Hepatic stellate cell (primary cell): Measurements from ENCODE around the gene CPLX4.

ENCODE experiments used
- DNase-seq: peaks from one replicate; pipeline ENCODE4 v3.0.0; 2011; ENCODE audit warnings: low spot score

CPLX4 gene

DNA sequence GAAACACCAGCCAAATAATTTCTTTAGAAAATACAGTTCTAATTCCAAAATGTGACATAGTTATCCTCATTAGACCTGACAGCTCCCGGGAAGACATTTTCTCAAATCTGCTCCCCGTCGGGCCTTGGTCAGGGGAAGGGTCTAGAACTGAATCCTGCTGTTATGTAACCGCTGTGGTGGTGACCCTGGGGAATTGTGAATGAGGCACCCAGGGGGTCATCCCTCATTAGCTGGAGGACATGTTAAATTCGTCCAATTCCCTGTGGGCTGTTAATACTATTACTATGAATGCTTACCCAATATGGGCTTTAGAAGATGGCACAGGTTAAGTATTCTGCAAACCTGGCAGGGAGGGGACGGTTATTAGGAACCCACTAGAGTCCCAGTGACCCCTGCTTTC is 11.8 kb downstream of the CPLX4 start:
- DNase-seq = no peak

DNA sequence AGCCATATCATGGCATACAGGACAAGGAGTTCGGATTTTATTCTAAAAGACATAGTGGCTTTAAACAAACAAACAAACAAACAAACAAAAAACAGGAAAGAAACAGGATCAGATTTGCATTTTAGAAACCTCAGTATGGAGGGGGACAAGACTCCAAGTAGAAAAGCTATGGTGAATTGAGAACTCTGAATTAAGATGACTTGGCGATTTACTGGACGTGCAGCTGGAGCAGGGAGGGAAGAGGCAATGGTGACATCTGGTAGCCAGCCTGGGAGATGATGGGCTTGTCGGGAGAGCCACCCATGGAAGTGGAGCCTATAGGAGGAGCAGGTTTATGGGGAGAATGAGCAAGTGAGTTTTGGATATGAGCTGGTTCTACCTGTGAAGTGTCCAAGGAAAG is 13.2 kb downstream of the CPLX4 start:
- no peak for DNase-seq

DNA sequence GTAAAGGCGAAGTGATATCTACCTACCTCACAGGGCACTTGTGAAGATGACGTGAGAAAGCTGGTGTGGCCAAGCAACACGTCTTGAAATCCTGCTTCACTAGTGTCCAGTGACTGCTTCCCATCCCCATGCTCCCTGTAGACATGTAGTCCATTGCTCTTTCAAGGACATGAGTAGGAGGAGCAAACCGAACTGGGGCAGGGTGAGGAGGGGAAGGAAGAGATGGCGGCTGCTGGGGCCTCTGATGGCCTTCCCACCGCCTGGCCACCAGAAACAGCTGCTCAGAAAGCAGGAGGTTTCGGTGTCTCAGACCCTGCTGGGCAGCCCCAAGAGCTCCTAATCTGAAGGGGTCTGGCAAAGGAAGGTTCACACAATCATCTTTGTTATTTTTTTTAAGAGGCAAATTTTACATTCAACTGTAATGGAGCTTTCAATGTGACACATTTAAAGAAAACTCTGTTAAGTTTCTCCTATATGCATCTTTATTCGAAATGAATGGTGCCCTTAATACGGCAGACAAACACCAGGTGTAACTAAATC is 14.7 kb downstream of the CPLX4 start:
- DNase-seq = no peak

DNA sequence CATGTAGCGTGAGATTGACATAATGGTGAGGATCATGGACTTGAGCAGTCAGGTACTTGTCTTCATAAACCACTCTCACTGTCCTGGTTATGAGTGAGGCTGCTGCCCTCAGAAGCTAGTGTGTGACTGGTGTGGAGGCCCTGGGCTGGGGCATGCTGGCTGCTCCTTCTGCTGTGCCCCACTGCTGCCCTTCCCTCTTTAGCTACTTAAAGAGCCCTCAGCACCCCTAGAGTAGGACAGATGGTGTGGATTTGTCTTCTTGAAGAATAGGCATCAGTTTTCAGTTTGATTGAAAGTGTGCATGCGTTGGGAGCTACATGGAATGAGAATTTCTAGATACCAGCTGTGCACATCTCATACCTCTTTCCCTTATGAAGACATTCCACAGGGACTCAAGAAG is 15.4 kb downstream of the CPLX4 start:
- no peak for DNase-seq

DNA sequence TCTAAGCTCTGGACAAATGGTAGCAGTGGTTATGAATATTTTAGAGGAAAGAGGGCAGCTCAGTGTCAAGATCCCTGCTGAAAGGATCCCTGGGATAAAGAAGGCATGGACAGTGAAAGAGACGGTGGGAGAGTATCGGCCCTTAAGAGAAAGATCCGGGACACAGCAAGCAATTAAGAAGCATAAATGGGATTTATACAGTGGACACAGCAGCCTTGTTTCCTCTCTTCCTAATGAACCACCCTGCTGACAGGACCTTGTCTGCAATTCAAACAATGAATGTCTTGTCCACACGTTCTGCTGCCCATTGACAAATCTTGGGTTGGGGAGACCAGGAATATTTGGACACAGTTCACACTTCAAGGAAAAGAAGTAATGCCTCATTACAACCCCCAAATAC is 16.5 kb downstream of the CPLX4 start:
- no peak for DNase-seq

DNA sequence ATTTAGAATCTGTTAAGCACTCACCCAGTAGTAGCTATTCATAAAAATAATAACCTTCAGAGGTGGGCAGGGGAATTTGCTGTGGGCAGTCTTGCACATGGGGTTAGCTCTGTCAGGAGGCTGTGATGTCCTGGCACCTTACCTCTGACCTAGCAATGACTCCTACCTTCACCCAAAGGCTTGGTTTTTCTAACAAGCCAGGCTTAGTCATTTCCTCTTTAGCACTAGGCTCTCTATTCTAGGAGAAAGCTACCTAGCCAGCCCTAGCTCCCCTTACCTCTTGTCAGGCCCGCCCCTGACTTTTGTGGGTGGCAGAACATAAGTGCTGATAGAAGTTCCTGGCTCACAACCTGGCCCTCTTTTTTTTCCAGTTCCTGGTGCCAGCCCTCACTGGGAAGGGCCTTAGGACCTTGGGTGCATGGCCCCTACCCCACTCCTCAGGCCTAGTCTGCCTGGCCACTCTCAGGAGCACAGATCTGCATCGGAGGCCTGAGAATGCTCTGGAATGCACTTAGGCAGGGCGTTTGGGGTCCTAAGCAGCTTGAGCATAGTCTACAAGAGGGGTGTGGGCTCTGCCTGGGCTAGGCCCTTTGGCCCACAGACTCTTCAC is 17.7 kb downstream of the CPLX4 start:
- DNase-seq = no peak

DNA sequence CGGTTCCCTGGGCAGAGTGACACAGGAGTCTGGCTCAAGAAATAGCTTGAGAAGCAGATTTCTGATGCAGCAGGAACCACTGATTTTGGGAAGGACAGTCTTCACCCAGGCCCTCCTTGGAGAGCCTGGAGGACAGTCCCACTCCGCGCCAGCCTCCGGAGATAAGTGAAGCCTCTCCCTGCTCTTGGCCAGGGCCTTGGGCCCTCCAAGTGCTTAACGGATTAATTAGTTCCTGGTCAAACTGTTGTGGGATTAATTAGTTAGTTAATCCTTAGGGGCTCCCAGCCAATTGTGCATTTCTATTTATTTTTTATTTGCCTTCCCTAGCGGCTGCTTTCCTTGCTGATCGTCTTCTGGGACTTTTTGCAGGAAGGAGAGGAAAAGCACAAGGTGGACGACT is 19.6 kb downstream of the CPLX4 start:
- no peak for DNase-seq

DNA sequence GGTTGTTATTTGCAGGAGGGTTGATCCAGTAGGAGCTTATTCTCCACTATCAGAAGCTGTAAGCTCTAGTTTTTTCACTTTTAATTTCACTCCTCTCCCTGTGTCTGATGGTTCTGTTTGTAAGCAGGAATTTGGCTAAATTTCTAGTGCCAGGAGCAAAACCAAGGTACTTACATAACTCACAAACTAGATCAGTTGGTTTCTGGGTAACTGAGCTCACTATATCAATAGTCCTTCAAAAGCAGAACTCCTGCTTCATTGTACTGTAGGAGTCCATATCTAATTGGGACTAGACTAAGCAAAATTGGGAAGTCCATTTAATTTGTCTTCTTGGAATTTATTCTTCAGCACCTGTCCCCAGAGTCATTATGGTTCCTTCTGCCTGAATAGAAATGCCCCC is 25.1 kb downstream of the CPLX4 start:
- no peak for DNase-seq

DNA sequence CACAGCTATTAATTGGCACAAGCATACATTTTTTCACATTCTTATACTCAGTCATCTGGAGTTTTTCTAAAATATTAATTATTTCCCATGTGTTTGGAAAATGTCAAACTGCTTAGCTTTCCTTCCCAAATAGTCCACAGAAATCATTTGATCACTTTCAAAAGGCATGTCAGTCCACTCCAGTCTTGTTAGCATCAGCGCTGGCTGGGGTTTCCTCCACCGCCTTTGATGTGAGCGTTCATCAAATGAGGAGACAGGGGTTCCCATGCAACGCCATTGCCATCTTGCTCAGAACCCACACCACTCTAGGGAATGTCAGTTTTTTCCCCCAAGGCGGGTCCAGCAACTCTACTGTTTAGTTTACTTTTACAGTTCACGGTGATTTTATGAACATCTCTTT is 32.1 kb downstream of the CPLX4 start:
- DNase-seq = no peak

DNA sequence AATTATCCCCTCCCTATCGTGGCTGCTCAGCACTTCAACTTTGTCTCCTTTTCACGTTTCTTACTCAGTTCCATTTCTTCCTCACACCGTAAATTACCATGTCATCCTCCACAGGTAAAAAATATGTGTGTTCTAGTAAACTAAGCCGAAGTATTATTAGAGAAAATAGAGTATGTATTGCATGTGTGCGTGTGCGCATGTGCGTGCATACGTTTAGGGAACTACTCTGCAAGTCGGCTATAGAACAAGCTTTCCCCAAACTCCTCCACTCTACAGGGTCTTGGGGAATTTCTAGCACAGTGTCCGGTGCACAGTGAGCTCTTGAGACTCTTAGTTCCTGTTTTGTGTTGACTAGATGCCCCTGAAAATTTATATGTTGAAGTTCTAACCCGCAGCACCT is 36.1 kb downstream of the CPLX4 start:
- no peak for DNase-seq

DNA sequence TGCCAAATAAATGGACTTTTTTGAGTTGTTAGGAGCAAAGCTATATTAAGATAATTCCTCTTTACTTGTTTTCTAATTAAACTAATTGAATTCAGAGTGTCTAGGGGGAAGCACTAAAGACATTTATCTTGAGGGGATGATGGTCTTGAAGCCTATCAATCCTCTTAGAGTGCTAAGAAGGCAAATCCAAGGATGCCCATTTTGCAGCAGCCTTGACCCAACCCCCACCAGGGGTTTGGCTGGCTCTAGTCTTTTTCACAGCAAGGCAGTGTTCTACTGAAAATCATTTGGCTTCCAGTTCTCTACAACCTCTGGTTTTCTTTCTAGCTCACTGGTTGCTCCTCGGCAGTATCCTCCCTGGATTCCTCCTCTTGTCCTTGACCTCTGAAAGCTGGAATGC is 38.7 kb downstream of the CPLX4 start:
- no peak for DNase-seq

DNA sequence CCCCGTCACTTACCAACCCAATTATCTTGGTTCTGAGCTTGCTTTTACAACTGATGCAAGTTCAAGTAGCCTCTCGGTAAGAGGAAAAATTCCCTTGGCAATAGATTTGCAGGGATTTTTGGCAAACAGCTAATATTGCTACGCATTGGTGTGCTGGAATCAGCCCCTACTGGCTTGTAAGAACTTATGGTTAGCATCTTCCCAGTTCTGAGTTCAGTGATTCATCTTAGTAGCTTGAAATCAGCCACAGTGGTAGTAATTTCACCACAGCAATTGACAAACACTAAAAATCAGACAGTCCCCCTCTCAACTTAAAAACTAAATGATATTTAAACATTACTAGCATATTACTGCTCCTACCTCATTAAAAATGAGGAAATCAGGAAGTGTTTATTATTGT is 39.3 kb downstream of the CPLX4 start:
- no peak for DNase-seq

DNA sequence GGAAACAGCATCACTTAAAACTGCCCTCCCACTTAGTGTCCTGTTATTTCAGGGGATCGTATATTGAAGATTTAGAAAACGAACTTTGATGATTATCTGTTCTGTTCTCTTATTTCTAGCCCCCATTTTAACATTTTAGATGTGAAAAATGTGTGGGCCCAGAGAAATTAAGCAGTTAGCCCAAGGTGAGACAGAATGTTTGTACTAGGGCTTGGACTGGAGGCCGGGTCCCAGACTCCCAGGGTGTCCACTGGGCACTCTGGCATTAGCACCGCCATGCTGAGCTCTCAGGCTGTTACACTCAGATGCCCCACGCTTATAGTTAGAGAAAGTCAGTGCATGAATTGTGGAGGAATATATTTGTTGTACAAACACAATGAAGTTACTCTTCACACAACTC is 39.7 kb downstream of the CPLX4 start:
- no peak for DNase-seq

DNA sequence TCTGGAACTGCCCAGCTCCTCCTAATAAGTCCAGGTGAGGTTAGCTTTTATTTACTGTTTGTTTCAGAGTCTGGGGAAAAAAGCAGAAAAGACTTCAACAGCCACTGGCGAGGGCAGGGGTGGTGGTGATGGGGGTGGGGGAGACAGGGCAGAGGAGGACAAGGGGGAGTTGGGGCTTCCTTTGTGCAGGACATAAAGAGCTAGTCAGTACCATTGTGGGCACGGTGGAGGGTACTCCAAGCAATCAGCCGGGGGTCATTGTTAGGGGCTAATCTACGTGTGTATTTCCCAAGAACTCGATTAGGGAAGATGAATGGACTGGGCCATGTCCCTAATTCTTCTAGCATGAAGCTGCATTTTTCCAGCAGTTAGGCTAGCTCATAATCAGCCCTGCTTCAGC is 42.4 kb downstream of the CPLX4 start:
- no peak for DNase-seq

DNA sequence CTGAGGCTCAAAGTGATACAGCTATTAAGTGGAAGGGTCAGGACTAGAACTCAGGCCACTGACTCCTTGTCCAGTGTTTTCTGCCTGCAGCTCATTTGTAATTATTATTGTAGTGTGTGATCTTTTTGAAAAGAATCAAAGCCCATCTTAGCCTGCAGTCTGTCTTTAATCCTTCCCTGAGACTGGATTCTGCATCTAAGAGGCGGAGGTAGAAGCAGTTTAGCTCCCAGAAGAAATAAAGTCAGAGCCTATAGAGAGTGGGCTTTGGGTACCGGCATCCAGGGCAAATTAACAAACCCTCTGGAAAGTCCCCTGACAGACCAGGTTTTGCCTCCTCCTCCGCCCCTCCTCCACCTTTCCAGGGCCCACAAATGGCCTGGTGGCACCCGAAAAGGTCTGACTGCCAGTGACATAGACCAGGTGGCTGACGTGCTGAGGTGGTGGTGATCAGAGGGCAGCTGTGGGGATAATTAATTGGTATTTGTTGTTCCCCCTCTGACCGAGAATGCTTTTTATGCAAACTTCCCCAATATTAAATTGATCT is 43.0 kb downstream of the CPLX4 start:
- no peak for DNase-seq

DNA sequence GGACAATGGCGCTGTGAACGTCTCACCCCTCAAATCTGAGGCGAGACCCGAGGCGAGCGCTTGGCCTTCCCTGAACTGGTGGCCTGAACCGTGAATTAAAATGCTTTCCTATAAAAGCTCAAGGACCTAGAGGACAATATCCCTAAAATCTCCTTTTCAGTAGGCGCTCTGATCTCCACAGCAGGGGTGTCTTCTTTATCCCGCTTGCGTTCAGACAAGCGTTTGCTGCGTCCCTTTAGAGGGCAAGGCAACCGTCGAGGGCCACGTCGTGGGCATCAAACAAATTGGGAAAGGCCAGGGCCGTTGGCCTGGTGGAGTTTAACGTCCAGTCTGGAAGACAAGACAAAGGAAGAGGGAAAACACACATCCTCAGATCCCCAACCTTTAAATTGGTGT is 43.9 kb downstream of the CPLX4 start:
- no peak for DNase-seq

DNA sequence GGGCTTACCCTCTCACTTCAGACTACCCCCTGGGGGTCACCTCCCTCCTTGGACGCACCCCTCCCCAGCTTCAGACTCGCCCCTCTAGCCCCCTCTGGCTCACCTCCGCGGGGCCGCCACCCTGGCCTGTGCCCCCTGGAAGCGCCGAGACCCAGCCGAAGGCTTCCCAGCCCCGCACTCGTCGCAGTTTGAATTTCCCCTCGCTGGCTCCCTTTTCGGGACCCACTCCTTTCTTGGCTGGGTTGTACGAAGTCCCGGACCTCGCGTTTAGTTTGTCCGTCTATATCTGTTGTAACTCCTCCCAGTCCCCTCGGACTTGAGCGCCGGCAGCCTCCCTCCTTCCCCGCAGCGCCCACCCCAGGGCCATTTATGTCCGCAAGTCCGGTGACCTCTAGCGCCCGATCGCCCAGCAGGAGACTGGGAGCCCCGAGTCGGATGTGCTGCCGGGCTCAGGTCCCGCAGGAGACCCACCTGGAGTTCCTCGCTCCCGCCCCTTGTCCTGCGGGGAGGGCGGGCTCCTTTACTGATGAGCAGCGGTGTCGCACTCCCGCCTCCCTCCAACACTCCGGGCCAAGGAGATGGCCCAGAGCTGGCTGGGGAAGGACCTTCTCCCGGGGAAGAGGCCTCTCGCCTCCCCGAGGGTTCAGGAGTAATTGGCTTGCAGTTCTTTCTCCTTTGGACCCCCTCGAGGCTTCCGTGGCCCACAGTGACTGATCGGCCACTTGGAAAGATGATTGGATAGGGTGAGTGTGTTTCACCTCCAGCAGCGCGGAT is 44.5 kb downstream of the CPLX4 start:
- DNase-seq = no peak

DNA sequence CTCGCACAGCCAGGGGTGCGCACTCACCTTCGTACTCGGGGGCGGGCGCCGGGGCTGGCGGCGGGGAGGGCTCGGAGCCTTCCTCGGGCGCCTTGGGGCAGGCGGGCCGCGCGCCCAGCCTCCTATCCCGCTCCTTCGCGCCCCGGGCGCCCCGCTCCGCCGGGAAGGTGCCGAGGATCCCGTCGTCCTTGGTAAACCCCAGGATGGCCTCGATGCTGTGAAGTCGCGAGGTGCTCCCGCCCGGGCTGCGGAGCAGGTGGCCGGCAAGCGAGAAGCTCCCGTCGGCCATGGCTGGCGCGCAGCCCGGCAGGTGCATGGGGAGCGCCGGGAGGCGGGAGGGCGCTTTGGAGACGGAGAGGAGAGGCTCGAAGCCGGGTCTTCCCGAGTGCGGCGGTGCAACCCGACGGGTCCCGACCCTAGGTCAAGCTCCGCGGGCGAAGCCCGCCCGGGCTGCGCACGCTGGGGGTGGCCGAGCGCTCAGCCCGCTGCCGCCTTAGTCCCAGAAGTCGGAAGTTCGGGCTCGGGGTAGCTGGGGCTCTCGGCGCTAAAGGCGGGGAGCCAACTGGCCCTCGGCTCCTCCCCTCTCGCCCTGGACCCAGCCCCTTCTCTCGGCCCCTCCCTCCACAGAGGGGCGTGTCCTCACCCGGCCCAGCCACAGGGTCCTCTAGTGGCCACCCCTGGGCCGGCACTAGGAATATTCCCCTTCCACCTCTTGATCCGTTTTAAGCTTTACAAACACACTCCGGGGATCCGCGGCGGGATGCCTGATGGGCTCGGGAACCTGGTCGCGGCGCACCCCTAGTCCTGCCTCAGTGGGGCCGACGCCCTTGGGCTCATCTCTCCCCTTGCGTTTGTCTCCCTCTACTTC is 45.3 kb downstream of the CPLX4 start, which contains the start of gene RAX:
Gene RAX, minus strand, starts transcription at position 564 of the 868 bp plus-strand sequence. Its CDS starts 248 bp downstream, at position 316.
- peak; percentile 20 for DNase-seq

DNA sequence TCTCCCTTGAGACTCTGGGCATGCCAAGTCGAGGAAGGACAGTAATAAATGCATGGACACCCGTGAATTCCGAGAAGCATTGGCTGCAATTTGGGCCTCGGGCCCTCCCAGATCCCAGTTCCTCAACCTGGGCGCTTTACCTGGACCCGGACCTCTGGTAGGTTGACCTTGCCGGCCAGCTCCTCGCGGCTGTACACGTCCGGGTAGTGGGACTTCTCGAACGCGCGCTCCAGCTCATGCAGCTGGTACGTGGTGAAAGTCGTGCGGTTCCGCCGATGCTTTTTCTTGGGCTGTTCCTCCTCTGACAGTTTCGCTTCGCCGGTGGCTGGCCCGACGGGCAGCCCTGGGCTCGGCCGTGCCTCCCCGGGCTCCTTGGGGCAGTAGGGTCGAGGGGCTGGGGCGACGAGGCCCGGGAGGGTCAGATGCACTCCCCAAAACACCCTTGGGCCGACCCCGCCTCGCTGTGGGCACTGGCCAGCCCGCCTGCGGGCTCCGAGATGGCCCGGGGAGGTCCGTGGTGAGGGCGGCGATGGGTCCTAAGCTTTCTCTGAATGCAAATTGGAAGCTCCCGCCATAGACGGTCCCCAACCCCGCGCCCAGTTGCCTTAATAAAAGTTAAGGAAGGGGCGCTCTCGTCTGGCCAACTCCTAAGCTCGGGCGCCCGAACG is 46.1 kb downstream of the CPLX4 start:
- peak; percentile 14 for DNase-seq

DNA sequence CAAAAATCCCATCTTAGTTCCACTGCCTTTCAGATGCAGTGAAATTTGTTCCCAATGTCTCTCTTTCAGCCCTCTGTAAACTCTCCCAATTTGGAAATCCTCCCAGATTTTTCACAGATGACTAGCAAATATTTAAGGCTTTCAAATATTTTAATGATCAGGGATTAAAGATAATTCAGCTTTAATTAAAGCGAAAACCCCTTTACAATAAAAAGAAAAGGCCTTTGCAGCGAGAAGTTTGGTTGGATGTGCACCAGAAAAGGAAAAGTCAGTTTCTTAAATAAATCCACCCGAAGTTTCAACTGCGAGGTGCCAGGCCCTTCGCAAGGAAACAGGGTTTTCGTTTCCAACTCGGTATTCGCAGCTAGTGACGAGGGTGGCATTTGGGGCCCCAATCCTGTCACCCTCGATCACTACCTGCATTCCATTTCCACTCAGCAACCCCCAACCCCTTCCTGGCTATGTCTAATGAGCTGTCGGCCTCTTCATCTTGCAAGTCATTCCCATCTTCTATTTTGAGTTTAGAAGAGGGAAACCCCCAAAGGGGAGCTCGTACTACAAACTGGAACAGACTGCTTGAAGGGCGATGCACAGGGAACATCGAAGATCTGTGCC is 46.7 kb downstream of the CPLX4 start:
- no peak for DNase-seq

DNA sequence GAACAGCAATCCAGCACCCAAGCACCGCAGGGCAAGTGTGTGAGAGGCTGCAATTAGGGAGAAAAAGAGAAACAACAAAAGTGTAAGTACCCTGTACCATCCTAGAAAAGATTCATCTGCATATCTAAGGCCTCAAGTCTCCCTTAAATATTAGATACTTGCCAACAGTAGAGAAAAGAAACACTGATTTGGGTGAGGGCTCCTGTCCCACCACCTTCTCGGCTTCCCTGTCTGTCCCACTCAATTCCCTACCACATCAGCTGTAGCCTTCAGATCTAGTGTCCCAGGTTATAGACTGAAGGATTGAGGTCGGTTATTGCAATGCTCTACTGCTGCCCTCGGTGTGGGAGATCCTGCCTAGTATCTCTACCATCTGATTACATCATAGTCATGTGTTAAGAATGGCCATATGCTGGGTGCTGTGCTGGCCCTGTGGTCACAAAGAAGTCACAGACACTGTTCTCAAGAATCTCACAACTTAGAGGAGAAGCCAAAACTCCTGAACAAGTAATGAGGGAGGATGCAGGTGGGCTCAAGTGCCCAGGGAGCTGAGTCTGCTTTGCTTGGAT is 47.7 kb downstream of the CPLX4 start:
- DNase-seq = no peak
